ENCODE results near the gene GOLGA3.
"Not testable (repeated sequence)": the region's sequence is repeated elsewhere in the genome, so short reads cannot be mapped to it uniquely, and the experiment has no call there.

The GOLGA3 gene

GRCh38 chr12:132847363-132848356 lies 19.0 kb upstream of the GOLGA3 start:
- FAIRE-seq = no peak

GRCh38 chr12:132844681-132845080 lies 16.0 kb upstream of the GOLGA3 start:
- not testable (repeated sequence) for FAIRE-seq; DNase-seq (ENCODE audit: low spot score)

More at GRCh38 chr12:132847363-132848356, 19.0 kb upstream of the GOLGA3 start:
- no peak for DNase-seq (ENCODE audit: low spot score)

- FAIRE-seq (no peak), DNase-seq (ENCODE audit: low spot score) (no peak)
Measured at GRCh38 chr12:132842449-132843045, 13.9 kb upstream of the GOLGA3 start.

GRCh38 chr12:132841151-132841550 lies 12.5 kb upstream of the GOLGA3 start:
- FAIRE-seq (no peak), DNase-seq (ENCODE audit: low spot score) (no peak)

- DNase-seq (ENCODE audit: low spot score) (no peak), FAIRE-seq (no peak)
Measured at GRCh38 chr12:132840536-132840935, 11.9 kb upstream of the GOLGA3 start.

GRCh38 chr12:132839558-132840235 lies 11.0 kb upstream of the GOLGA3 start:
- no peak for FAIRE-seq
- DNase-seq (ENCODE audit: low spot score) = no peak

GRCh38 chr12:132838410-132839080 lies 9.9 kb upstream of the GOLGA3 start:
- DNase-seq (ENCODE audit: low spot score) (no peak), FAIRE-seq (no peak)

GRCh38 chr12:132837693-132838409 lies 9.2 kb upstream of the GOLGA3 start:
- DNase-seq (ENCODE audit: low spot score) (no peak), FAIRE-seq (no peak)

GRCh38 chr12:132836795-132837331 lies 8.2 kb upstream of the GOLGA3 start:
- DNase-seq (ENCODE audit: low spot score) = no peak
- FAIRE-seq = no peak

GRCh38 chr12:132836230-132836629 lies 7.6 kb upstream of the GOLGA3 start:
- not testable (repeated sequence) for DNase-seq (ENCODE audit: low spot score)

GRCh38 chr12:132835076-132836025 lies 6.7 kb upstream of the GOLGA3 start:
- DNase-seq (ENCODE audit: low spot score) (no peak), FAIRE-seq (no peak)

More at GRCh38 chr12:132836230-132836629, 7.6 kb upstream of the GOLGA3 start:
- FAIRE-seq = not testable (repeated sequence)

- no peak for DNase-seq (ENCODE audit: low spot score)
- no peak for FAIRE-seq
Measured at GRCh38 chr12:132834181-132834711, 5.6 kb upstream of the GOLGA3 start.

GRCh38 chr12:132833341-132833740 lies 4.7 kb upstream of the GOLGA3 start:
- DNase-seq (ENCODE audit: low spot score) (no peak), FAIRE-seq (no peak)

GRCh38 chr12:132831771-132832170 lies 3.1 kb upstream of the GOLGA3 start:
- FAIRE-seq (no peak), DNase-seq (ENCODE audit: low spot score) (no peak)

GRCh38 chr12:132827763-132828703 lies 636 bp downstream of the GOLGA3 start:
- FAIRE-seq (no peak), DNase-seq (ENCODE audit: low spot score) (peak; percentile 16)

GRCh38 chr12:132825861-132826260 lies 2.8 kb downstream of the GOLGA3 start:
- FAIRE-seq (no peak), DNase-seq (ENCODE audit: low spot score) (no peak)

- no peak for FAIRE-seq
Measured at GRCh38 chr12:132825089-132825488, 3.6 kb downstream of the GOLGA3 start.

GRCh38 chr12:132824053-132824452 lies 4.6 kb downstream of the GOLGA3 start:
- DNase-seq (ENCODE audit: low spot score) = no peak
- FAIRE-seq = no peak

More at GRCh38 chr12:132825089-132825488, 3.6 kb downstream of the GOLGA3 start:
- no peak for DNase-seq (ENCODE audit: low spot score)

Data from RCC 7860 (cell line).